ENCODE results near the gene TTYH1.

TTYH1 gene

DNA sequence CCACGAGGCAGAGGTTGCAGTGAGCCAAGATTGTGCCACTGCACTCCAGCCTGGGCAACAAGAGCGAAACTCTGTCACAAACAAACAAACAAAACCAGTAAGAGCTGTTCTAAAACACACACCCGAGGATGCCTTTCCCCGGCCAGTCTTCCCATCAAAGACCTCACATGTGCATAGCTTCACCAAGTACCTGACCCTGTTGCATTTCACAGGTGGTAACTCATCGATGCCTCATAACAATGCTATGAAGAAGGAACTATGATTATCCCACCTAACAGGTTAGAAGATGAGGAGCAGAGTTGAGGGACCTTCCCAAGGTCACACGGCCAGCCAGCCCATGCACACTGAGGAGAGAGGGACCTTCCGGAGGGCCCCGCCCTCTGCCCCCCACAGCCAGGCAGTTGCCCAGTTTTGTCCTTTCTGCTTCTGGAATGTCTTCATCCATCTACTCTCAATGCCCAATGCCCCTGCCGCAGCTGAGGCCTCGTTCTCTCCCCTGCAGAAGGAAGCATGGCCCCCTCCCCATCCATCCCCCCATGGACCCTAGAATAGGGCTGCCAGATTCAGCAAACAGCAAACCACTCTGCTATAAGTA is 17.0 kb downstream of the TTYH1 start:
- DNase-seq (ENCODE audit: low read depth in 1 of 2, low spot score in 1 of 2), result no peak
- no peak overlapping the region for H3K27ac ChIP-seq (replicated peaks)
- no peak overlapping the region for H3K4me3 ChIP-seq (replicated peaks; ENCODE audit: insufficient read depth, low read length)
- TF ChIP-seq SPI1 (IDR thresholded peaks at IDR 0.05; ENCODE audit: borderline replicate concordance, low read depth) (no peak), POLR2AphosphoS5 (IDR thresholded peaks at IDR 0.05; ENCODE audit: low read depth) (no peak), GABPA (IDR thresholded peaks at IDR 0.05; ENCODE audit: low read depth) (no peak), REST (IDR thresholded peaks at IDR 0.05; ENCODE audit: insufficient replicate concordance, low read depth) (no peak)
- TF ChIP-seq, protein P1, sequence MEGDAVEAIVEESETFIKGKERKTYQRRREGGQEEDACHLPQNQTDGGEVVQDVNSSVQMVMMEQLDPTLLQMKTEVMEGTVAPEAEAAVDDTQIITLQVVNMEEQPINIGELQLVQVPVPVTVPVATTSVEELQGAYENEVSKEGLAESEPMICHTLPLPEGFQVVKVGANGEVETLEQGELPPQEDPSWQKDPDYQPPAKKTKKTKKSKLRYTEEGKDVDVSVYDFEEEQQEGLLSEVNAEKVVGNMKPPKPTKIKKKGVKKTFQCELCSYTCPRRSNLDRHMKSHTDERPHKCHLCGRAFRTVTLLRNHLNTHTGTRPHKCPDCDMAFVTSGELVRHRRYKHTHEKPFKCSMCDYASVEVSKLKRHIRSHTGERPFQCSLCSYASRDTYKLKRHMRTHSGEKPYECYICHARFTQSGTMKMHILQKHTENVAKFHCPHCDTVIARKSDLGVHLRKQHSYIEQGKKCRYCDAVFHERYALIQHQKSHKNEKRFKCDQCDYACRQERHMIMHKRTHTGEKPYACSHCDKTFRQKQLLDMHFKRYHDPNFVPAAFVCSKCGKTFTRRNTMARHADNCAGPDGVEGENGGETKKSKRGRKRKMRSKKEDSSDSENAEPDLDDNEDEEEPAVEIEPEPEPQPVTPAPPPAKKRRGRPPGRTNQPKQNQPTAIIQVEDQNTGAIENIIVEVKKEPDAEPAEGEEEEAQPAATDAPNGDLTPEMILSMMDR (IDR thresholded peaks at IDR 0.05; ENCODE audit: insufficient read depth, low read length), result no peak
- peaks cover 18% of the 10 kb centered on the region for H3K27me3 ChIP-seq (ENCODE audit: insufficient read depth, poor library complexity, severe bottlenecking)

- no peak for DNase-seq (ENCODE audit: low read depth in 1 of 2, low spot score in 1 of 2)
- Histone ChIP-seq H3K27ac (replicated peaks) (no peak overlapping the region), H3K4me3 (replicated peaks; ENCODE audit: insufficient read depth, low read length) (no peak overlapping the region), H3K27me3 (ENCODE audit: insufficient read depth, poor library complexity, severe bottlenecking) (peaks cover 18% of the 10 kb centered on the region)
- TF ChIP-seq, protein P1 (IDR thresholded peaks at IDR 0.05; ENCODE audit: insufficient read depth, low read length), result no peak
- no peak for TF ChIP-seq REST (IDR thresholded peaks at IDR 0.05; ENCODE audit: insufficient replicate concordance, low read depth)
- no peak for TF ChIP-seq SPI1 (IDR thresholded peaks at IDR 0.05; ENCODE audit: borderline replicate concordance, low read depth)
- TF ChIP-seq GABPA (IDR thresholded peaks at IDR 0.05; ENCODE audit: low read depth), result no peak
- no peak; the same call in 1 of the 2 replicates for TF ChIP-seq POLR2AphosphoS5 (IDR thresholded peaks at IDR 0.05; ENCODE audit: low read depth)
These were observed 18.4 kb downstream of the TTYH1 start for GRCh38 chr19:54433697-54434096.

GRCh38 chr19:54434112-54434872 is 19.0 kb downstream of the TTYH1 start:
- peaks cover 13% of the 10 kb centered on the region for H3K27me3 ChIP-seq (ENCODE audit: insufficient read depth, poor library complexity, severe bottlenecking)
- no peak for DNase-seq (ENCODE audit: low read depth in 1 of 2, low spot score in 1 of 2)
- H3K4me3 ChIP-seq (replicated peaks; ENCODE audit: insufficient read depth, low read length), result no peak overlapping the region
- H3K27ac ChIP-seq (replicated peaks), result no peak overlapping the region
- no peak for TF ChIP-seq REST (IDR thresholded peaks at IDR 0.05; ENCODE audit: insufficient replicate concordance, low read depth)
- no peak for TF ChIP-seq SPI1 (IDR thresholded peaks at IDR 0.05; ENCODE audit: borderline replicate concordance, low read depth)
- TF ChIP-seq GABPA (IDR thresholded peaks at IDR 0.05; ENCODE audit: low read depth), result no peak
- TF ChIP-seq POLR2AphosphoS5 (IDR thresholded peaks at IDR 0.05; ENCODE audit: low read depth), result no peak; the same call in 1 of the 2 replicates
- TF ChIP-seq, protein P1 (IDR thresholded peaks at IDR 0.05; ENCODE audit: insufficient read depth, low read length), result no peak
